IPS-15b (cell line): ENCODE results near the gene EHD3.

Experiments used
- H3K27me3 ChIP-seq: one replicate; pipeline ENCODE4 v1.6.1; 2013; ENCODE audit warnings: low read length; ENCODE audit not compliant: control insufficient read depth, insufficient read depth
- H3K36me3 ChIP-seq: one replicate; pipeline ENCODE4 v1.6.1; 2013; ENCODE audit warnings: low read length; ENCODE audit not compliant: control insufficient read depth, insufficient read depth
- H3K4me1 ChIP-seq: one replicate; pipeline ENCODE4 v1.6.1; 2013; ENCODE audit warnings: mild to moderate bottlenecking, low read length; ENCODE audit not compliant: control insufficient read depth, insufficient read depth
- H3K4me3 ChIP-seq: one replicate; pipeline ENCODE4 v1.5.1; 2013; ENCODE audit warnings: low read depth, low read length
- H3K9ac ChIP-seq: one replicate; pipeline ENCODE4 v1.6.1; 2013; ENCODE audit warnings: low read depth, mild to moderate bottlenecking, low read length
- H3K9me3 ChIP-seq: one replicate; pipeline ENCODE4 v1.6.1; 2013; ENCODE audit warnings: mild to moderate bottlenecking, low read length; ENCODE audit not compliant: control insufficient read depth, insufficient read depth

The EHD3 gene

GRCh38 chr2:31286230-31286629, 52.3 kb downstream of the EHD3 start:
- H3K4me1 ChIP-seq, result no peaks in the 10 kb centered on the region
- H3K36me3 ChIP-seq, result no peaks in the 10 kb centered on the region
- H3K27me3 ChIP-seq, result no peaks in the 10 kb centered on the region
- no peak overlapping the region for H3K4me3 ChIP-seq
- H3K9ac ChIP-seq, result no peak overlapping the region
- no peaks in the 10 kb centered on the region for H3K9me3 ChIP-seq

- no peaks in the 10 kb centered on the region for H3K4me1 ChIP-seq
- H3K36me3 ChIP-seq, result no peaks in the 10 kb centered on the region
- no peak overlapping the region for H3K4me3 ChIP-seq
- no peaks in the 10 kb centered on the region for H3K9me3 ChIP-seq
- no peaks in the 10 kb centered on the region for H3K27me3 ChIP-seq
- no peak overlapping the region for H3K9ac ChIP-seq
These were observed 53.1 kb downstream of the EHD3 start for GRCh38 chr2:31286961-31287550.

GRCh38 chr2:31287654-31288053, 53.7 kb downstream of the EHD3 start:
- no peaks in the 10 kb centered on the region for H3K27me3 ChIP-seq
- H3K9me3 ChIP-seq, result no peaks in the 10 kb centered on the region
- no peaks in the 10 kb centered on the region for H3K4me1 ChIP-seq
- no peak overlapping the region for H3K9ac ChIP-seq
- H3K4me3 ChIP-seq, result no peak overlapping the region
- H3K36me3 ChIP-seq, result no peaks in the 10 kb centered on the region

GRCh38 chr2:31294196-31294595, 60.2 kb downstream of the EHD3 start:
- H3K36me3 ChIP-seq, result no peaks in the 10 kb centered on the region
- H3K4me1 ChIP-seq, result no peaks in the 10 kb centered on the region
- H3K27me3 ChIP-seq, result no peaks in the 10 kb centered on the region
- no peak overlapping the region for H3K9ac ChIP-seq
- no peaks in the 10 kb centered on the region for H3K9me3 ChIP-seq
- no peak overlapping the region for H3K4me3 ChIP-seq

GRCh38 chr2:31296641-31297287, 62.8 kb downstream of the EHD3 start:
- H3K4me1 ChIP-seq, result peaks cover 7% of the 10 kb centered on the region
- no peak overlapping the region for H3K4me3 ChIP-seq
- H3K36me3 ChIP-seq, result no peaks in the 10 kb centered on the region
- no peaks in the 10 kb centered on the region for H3K27me3 ChIP-seq
- H3K9ac ChIP-seq, result no peak overlapping the region
- H3K9me3 ChIP-seq, result no peaks in the 10 kb centered on the region

- Histone ChIP-seq H3K36me3 (no peaks in the 10 kb centered on the region), H3K4me1 (peaks cover 7% of the 10 kb centered on the region), H3K27me3 (no peaks in the 10 kb centered on the region), H3K9me3 (no peaks in the 10 kb centered on the region), H3K9ac (no peak overlapping the region), H3K4me3 (no peak overlapping the region)
These were observed 63.8 kb downstream of the EHD3 start for GRCh38 chr2:31297751-31298150.

- Histone ChIP-seq H3K9ac (no peak overlapping the region), H3K36me3 (no peaks in the 10 kb centered on the region), H3K27me3 (no peaks in the 10 kb centered on the region), H3K4me1 (peaks cover 7% of the 10 kb centered on the region), H3K9me3 (no peaks in the 10 kb centered on the region), H3K4me3 (no peak overlapping the region)
These were observed 65.6 kb downstream of the EHD3 start for GRCh38 chr2:31299547-31299946.

- Histone ChIP-seq H3K9me3 (no peaks in the 10 kb centered on the region), H3K36me3 (no peaks in the 10 kb centered on the region), H3K4me3 (no peak overlapping the region), H3K27me3 (no peaks in the 10 kb centered on the region), H3K9ac (no peak overlapping the region), H3K4me1 (peaks cover 7% of the 10 kb centered on the region)
These were observed 66.4 kb downstream of the EHD3 start for GRCh38 chr2:31300309-31300708.

- Histone ChIP-seq H3K9me3 (no peaks in the 10 kb centered on the region), H3K9ac (no peak overlapping the region), H3K36me3 (no peaks in the 10 kb centered on the region), H3K4me1 (peaks cover 7% of the 10 kb centered on the region), H3K27me3 (no peaks in the 10 kb centered on the region), H3K4me3 (no peak overlapping the region)
These were observed 69.1 kb downstream of the EHD3 start for GRCh38 chr2:31302940-31303563.

- no peak overlapping the region for H3K4me3 ChIP-seq
- peaks cover 5% of the 10 kb centered on the region for H3K4me1 ChIP-seq
- no peaks in the 10 kb centered on the region for H3K27me3 ChIP-seq
- no peaks in the 10 kb centered on the region for H3K36me3 ChIP-seq
- no peak overlapping the region for H3K9ac ChIP-seq
- no peaks in the 10 kb centered on the region for H3K9me3 ChIP-seq
These were observed 70.9 kb downstream of the EHD3 start for GRCh38 chr2:31304816-31305215.

GRCh38 chr2:31312898-31313297, 78.9 kb downstream of the EHD3 start:
- Histone ChIP-seq H3K4me3 (no peak overlapping the region), H3K4me1 (no peaks in the 10 kb centered on the region), H3K36me3 (no peaks in the 10 kb centered on the region), H3K9me3 (no peaks in the 10 kb centered on the region), H3K27me3 (no peaks in the 10 kb centered on the region), H3K9ac (no peak overlapping the region)

GRCh38 chr2:31314761-31315160, 80.8 kb downstream of the EHD3 start:
- Histone ChIP-seq H3K9me3 (no peaks in the 10 kb centered on the region), H3K9ac (no peak overlapping the region), H3K4me1 (no peaks in the 10 kb centered on the region), H3K27me3 (no peaks in the 10 kb centered on the region), H3K4me3 (no peak overlapping the region), H3K36me3 (no peaks in the 10 kb centered on the region)
